Subcutaneous adipose tissue (tissue), 4 donors: ENCODE results near the gene CEP85L. TPM values are rescaled to one million over a fixed set of nuclear protein-coding genes. Genes with fewer than 3 reads are reported as not detected.

Experiments
- total RNA-seq, 4 donors: library from RNA; depleted of rRNA; stranded (reverse); fragments of >200 nt; gene quantifications; one replicate each; pipeline ENCODE4 v1.1.0, GENCODE V29; 2016
- TF ChIP-seq, protein P1 (sequence below): fragments of 450-650 bp; IDR thresholded peaks from one replicate; pipeline ENCODE4 v1.5.1; 2016; ENCODE audit warnings: low read depth, mild to moderate bottlenecking, control low read depth, antibody characterized with exemption, moderate library complexity

Gene CEP85L
- total RNA-seq, 4 donors from 2014 or later = 12.2 to 17.6 (median 16.4) TPM

- TF ChIP-seq, protein P1, sequence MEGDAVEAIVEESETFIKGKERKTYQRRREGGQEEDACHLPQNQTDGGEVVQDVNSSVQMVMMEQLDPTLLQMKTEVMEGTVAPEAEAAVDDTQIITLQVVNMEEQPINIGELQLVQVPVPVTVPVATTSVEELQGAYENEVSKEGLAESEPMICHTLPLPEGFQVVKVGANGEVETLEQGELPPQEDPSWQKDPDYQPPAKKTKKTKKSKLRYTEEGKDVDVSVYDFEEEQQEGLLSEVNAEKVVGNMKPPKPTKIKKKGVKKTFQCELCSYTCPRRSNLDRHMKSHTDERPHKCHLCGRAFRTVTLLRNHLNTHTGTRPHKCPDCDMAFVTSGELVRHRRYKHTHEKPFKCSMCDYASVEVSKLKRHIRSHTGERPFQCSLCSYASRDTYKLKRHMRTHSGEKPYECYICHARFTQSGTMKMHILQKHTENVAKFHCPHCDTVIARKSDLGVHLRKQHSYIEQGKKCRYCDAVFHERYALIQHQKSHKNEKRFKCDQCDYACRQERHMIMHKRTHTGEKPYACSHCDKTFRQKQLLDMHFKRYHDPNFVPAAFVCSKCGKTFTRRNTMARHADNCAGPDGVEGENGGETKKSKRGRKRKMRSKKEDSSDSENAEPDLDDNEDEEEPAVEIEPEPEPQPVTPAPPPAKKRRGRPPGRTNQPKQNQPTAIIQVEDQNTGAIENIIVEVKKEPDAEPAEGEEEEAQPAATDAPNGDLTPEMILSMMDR = no peak
Measured at GRCh38 chr6:118588626-118589025, 62.8 kb downstream of the CEP85L start.

GRCh38 chr6:118586746-118587485 is 64.5 kb downstream of the CEP85L start:
- TF ChIP-seq, protein P1 = no peak

GRCh38 chr6:118584911-118585310 is 66.5 kb downstream of the CEP85L start:
- TF ChIP-seq, protein P1 = no peak

DNA sequence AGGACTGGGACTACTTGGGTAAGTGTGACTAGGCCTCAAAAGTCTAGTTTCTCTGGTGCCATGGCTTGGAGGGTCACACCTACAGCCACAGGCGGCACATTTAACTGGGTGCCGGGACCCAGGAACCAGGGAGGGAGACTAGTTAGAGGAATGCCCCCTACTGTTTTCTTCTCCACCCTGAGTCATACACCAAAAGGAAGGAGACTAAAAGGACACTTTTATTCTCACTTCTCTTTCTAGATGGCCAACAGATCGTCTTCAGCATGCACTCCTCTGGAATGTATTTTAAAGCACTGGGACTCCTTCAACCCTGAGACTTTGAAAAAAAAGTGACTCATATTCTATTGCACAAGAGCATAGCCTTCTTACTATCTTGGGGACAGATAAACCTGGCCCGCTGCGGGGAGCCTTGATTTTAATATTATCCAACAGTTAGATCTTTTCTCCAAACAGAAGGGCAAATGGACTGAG is 69.9 kb downstream of the CEP85L start:
- TF ChIP-seq, protein P1 = no peak

DNA sequence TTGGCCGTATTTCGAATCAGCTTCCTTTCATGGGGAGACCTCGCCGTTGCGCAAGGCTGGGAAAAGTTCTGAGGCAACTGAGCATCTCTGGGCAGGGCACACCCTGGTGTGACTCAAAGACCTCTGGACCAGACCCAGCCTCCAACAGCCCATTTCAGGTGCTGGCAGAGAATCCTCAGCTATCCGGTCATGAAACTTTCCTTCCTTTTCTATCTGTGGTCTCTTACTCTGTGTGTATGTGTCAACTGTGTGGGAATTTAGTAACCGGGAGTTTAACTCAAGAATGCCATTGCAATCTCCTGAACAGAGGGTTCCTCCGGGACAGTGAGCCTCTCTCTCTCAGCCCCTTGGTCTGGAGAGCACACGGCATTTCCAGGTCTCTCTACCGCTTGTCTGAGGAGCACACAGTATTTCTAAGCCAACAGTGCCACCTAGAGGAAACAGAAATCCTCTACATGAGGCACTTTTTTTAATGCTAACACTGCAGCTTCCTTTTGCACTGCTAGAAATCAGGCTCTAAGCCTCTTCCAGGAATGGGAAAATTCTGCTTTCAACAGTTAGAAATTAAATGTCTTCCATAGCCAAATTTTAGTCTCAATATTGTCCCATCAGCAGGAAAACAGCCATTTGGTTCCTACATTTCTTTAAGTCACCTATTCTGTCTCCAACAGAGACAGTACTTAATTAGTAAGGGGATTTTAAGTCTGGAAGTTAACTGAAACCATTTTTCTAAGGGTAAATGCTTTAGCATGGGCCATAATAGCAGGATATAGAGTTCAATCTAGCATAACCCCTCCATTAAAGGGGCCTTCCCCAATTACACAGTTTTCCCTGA is 70.6 kb downstream of the CEP85L start:
- TF ChIP-seq, protein P1 = no peak

GRCh38 chr6:118579786-118580185 is 71.6 kb downstream of the CEP85L start:
- TF ChIP-seq, protein P1 = no peak

DNA sequence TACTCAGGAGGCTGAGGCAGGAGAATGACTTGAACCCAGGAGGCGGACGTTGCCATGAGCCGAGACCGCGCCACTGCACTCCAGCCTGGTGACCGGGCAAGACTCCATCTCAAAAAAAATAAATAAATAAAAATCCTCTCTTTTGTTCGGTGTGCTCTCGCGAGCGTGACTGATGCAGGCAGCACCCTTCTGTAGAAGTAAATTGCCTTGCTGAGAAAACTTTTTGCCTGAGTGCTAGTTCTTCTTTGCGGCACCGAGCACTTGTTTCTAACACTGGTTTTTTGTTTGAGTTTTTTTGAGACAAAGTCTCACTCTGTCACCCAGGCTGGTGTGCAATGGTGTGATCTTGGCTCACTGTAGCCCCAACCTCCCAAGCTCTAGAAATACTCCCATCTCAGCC is 72.8 kb downstream of the CEP85L start:
- TF ChIP-seq, protein P1 = no peak
